Measurements from ENCODE around the gene ATP5IF1. TPM values are rescaled to one million over a fixed set of nuclear protein-coding genes. Genes with fewer than 3 reads are reported as not detected.
A peak's percentile ranks its signal among the peaks of the same experiment; 100 is the strongest.

Gene ATP5IF1
- total and polyA plus RNA-seq, 2 of the 13 experiments (the other 11 are each of a cell fraction or from before 2014, with no cell fraction given) = 97.7 to 131 TPM

DNA sequence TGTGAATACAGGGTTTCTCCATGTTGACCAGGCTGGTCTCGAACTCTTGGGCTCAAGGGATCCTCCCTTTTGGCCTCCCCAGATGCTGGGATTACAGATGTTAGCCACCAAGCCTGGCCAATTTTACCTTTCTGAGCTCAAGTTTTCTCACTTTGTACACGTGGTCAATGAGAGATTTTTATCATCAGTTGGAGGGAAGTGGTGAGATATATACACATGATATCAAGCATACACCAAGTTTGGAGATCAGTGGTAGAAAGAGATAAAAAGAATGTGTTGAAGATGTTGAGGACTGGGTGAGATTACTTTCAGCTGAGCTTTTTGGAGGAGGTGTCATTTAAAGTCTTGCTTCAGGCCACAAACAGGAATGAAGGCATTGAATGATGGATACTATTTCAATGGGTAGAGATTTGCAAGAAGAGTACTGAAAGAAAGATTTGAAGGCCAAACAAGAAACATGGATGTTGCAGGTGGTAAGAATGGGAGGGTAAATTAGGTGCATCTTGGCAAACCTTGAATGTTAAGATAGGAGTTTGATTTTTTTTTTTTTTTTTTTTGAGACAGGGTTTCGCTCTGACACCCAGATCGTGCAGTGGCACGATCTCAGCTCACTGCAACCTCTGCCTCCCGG, 20.4 kb downstream of the ATP5IF1 start:
- H3K9me3 ChIP-seq (ENCODE audit: low read length) = no peaks in the 10 kb centered on the region
- H3K36me3 ChIP-seq (replicated peaks in 1 of 2; ENCODE audit: control insufficient read depth in 1 of 2, insufficient read depth in 2 of 2, low read length in 2 of 2) = peaks cover 0 to 2% of the 10 kb centered on the region in 2 experiments; a peak in 1 of 5 replicates
- peaks cover 34% of the 10 kb centered on the region for H3K4me1 ChIP-seq (ENCODE audit: insufficient read depth, low read length)
- ATAC-seq (no peak), DNase-seq (ENCODE audit: low spot score) (no peak), FAIRE-seq (no peak)
- TF ChIP-seq, protein P1, sequence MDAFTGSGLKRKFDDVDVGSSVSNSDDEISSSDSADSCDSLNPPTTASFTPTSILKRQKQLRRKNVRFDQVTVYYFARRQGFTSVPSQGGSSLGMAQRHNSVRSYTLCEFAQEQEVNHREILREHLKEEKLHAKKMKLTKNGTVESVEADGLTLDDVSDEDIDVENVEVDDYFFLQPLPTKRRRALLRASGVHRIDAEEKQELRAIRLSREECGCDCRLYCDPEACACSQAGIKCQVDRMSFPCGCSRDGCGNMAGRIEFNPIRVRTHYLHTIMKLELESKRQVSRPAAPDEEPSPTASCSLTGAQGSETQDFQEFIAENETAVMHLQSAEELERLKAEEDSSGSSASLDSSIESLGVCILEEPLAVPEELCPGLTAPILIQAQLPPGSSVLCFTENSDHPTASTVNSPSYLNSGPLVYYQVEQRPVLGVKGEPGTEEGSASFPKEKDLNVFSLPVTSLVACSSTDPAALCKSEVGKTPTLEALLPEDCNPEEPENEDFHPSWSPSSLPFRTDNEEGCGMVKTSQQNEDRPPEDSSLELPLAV (CRISPR knock-in tag; conservative IDR thresholded peaks at IDR 0.05; ENCODE audit: low read depth) = no peak
- TF ChIP-seq EED (CRISPR knock-in tag; IDR thresholded peaks at IDR 0.05) (no peak), TBP (CRISPR knock-in tag; IDR thresholded peaks at IDR 0.05) (no peak)
- TF ChIP-seq, protein P2, sequence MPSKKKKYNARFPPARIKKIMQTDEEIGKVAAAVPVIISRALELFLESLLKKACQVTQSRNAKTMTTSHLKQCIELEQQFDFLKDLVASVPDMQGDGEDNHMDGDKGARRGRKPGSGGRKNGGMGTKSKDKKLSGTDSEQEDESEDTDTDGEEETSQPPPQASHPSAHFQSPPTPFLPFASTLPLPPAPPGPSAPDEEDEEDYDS (CRISPR knock-in tag; IDR thresholded peaks at IDR 0.05) = no peak
- TF ChIP-seq, protein P3, sequence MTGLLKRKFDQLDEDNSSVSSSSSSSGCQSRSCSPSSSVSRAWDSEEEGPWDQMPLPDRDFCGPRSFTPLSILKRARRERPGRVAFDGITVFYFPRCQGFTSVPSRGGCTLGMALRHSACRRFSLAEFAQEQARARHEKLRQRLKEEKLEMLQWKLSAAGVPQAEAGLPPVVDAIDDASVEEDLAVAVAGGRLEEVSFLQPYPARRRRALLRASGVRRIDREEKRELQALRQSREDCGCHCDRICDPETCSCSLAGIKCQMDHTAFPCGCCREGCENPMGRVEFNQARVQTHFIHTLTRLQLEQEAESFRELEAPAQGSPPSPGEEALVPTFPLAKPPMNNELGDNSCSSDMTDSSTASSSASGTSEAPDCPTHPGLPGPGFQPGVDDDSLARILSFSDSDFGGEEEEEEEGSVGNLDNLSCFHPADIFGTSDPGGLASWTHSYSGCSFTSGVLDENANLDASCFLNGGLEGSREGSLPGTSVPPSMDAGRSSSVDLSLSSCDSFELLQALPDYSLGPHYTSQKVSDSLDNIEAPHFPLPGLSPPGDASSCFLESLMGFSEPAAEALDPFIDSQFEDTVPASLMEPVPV (CRISPR knock-in tag; IDR thresholded peaks at IDR 0.05) = no peak
- no peak overlapping the region for H3K27ac ChIP-seq (ENCODE audit: extremely low read length, insufficient read depth, low read length)
- CTCF ChIA-PET (ENCODE audit: low intra/inter-chr PET ratio, low total read pairs) = no interaction called here
- peaks cover 0 to 1% of the 10 kb centered on the region in 2 experiments; a peak in 1 of 5 replicates for H3K27me3 ChIP-seq (ENCODE audit: control insufficient read depth in 1 of 2, insufficient read depth in 2 of 2, low read length in 2 of 2)
- no peak overlapping the region for H3K9ac ChIP-seq (ENCODE audit: insufficient read depth, low read depth, low read length)
- WGBS (ENCODE audit: low lambda C conversion rate) = 67% methylated on average over 6 of the region's 6 CpGs
- POLR2A ChIA-PET = interaction anchor here (0.8 to 1.2 kb wide), 3 partner anchors 8 to 19 kb away, joined by 3 to 4 read pairs (median 3); no protein-coding TSS in a partner anchor
- no peak overlapping the region for H3K4me3 ChIP-seq (replicated peaks in 1 of 3; ENCODE audit: insufficient read depth in 1 of 3, low read depth in 2 of 3, low read length in 3 of 3)
- H3K79me2 ChIP-seq (ENCODE audit: insufficient read depth, low read length) = peaks cover 16% of the 10 kb centered on the region
- no peak overlapping the region for H2AFZ ChIP-seq (ENCODE audit: low read length)
- no TSS peak for BruUV-seq (replicated peaks)
- in situ Hi-C loops (cut with HindIII; ENCODE audit: extremely low pct_ligation_motif_present, low pct_unique_long_range_greater_than_20kb) (no loop called here), intact Hi-C loops (cut with micrococcal nuclease; ENCODE audit: unreplicated experiment) (no loop called here)
- peak overlapping the region; percentile 23; the same call in 1 of the 2 replicates for H3K4me2 ChIP-seq (ENCODE audit: low read depth, low read length)
- H4K20me1 ChIP-seq (ENCODE audit: insufficient read depth, low read length) = peaks cover 8% of the 10 kb centered on the region

All from HepG2 (cell line).